OCI-LY7 (cell line): ENCODE data around the gene CORO1C.

ENCODE experiments used
- EZH2phosphoT487 ChIP-seq: fragments of 200-600 bp; sonication (generic); IDR thresholded peaks from 2 replicates; pipeline ENCODE4 v1.6.1; 2018; ENCODE audit warnings: low read depth, borderline replicate concordance, mild to moderate bottlenecking, mixed run types, antibody characterized with exemption, low read length, moderate library complexity, mixed read lengths
- TF ChIP-seq, protein P1 (sequence below): fragments of 200-600 bp; sonication (generic); conservative IDR thresholded peaks from 2 replicates; pipeline ENCODE4 v1.5.1; 2014; ENCODE audit warnings: mild to moderate bottlenecking, antibody characterized with exemption, low read length, moderate library complexity, mixed read lengths

DNA sequence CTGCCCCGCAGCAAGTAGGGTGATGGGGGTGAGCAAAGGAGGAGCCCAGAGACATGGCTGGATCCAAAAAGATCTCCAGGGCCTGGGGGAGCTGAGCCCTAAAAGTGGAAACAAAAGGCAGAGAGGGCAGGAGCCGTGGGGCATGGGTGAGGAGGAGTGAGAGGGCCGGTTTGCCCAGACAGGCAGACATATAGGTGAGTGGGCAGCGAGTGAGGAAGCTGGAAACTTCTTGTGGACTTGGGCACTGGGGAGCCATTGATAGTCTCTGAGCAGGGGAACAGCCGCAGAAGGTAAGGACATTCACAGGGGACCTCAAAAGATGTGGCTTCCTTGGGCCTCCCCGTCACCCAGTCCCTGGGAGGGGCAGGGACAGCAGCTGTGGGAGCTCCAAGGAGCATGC lies 116.7 kb downstream of the CORO1C start:
- TF ChIP-seq, protein P1, sequence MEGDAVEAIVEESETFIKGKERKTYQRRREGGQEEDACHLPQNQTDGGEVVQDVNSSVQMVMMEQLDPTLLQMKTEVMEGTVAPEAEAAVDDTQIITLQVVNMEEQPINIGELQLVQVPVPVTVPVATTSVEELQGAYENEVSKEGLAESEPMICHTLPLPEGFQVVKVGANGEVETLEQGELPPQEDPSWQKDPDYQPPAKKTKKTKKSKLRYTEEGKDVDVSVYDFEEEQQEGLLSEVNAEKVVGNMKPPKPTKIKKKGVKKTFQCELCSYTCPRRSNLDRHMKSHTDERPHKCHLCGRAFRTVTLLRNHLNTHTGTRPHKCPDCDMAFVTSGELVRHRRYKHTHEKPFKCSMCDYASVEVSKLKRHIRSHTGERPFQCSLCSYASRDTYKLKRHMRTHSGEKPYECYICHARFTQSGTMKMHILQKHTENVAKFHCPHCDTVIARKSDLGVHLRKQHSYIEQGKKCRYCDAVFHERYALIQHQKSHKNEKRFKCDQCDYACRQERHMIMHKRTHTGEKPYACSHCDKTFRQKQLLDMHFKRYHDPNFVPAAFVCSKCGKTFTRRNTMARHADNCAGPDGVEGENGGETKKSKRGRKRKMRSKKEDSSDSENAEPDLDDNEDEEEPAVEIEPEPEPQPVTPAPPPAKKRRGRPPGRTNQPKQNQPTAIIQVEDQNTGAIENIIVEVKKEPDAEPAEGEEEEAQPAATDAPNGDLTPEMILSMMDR = no peak
- no peak for TF ChIP-seq EZH2phosphoT487
